ENCODE data around the gene FLT3.

The FLT3 gene

GRCh38 chr13:27981006-27981708, 119.2 kb downstream of the FLT3 start:
- DNase-seq (ENCODE audit: low read depth), result no peak
- H3K4me3 ChIP-seq (ENCODE audit: low read depth, low read length), result no peak overlapping the region
- TF ChIP-seq CTCF (IDR thresholded peaks at IDR 0.05; ENCODE audit: low read depth, low read length) (no peak), POLR2A (IDR thresholded peaks at IDR 0.05; ENCODE audit: extremely low read depth, insufficient read length) (no peak), MAX (IDR thresholded peaks at IDR 0.05; ENCODE audit: low read depth, low read length) (no peak), MYC (IDR thresholded peaks at IDR 0.05; ENCODE audit: low read depth, low read length) (no peak)

GRCh38 chr13:27980280-27980998, 119.9 kb downstream of the FLT3 start:
- H3K4me3 ChIP-seq (ENCODE audit: low read depth, low read length), result no peak overlapping the region
- no peak for TF ChIP-seq MYC (IDR thresholded peaks at IDR 0.05; ENCODE audit: low read depth, low read length)
- TF ChIP-seq MAX (IDR thresholded peaks at IDR 0.05; ENCODE audit: low read depth, low read length), result no peak
- no peak for TF ChIP-seq POLR2A (IDR thresholded peaks at IDR 0.05; ENCODE audit: extremely low read depth, insufficient read length)
- no peak for TF ChIP-seq CTCF (IDR thresholded peaks at IDR 0.05; ENCODE audit: low read depth, low read length)
- DNase-seq (ENCODE audit: low read depth), result no peak

GRCh38 chr13:27979765-27980279, 120.6 kb downstream of the FLT3 start:
- no peak overlapping the region for H3K4me3 ChIP-seq (ENCODE audit: low read depth, low read length)
- TF ChIP-seq POLR2A (IDR thresholded peaks at IDR 0.05; ENCODE audit: extremely low read depth, insufficient read length) (no peak), CTCF (IDR thresholded peaks at IDR 0.05; ENCODE audit: low read depth, low read length) (no peak), MYC (IDR thresholded peaks at IDR 0.05; ENCODE audit: low read depth, low read length) (no peak), MAX (IDR thresholded peaks at IDR 0.05; ENCODE audit: low read depth, low read length) (no peak)
- DNase-seq (ENCODE audit: low read depth), result no peak

- no peak for DNase-seq (ENCODE audit: low read depth)
- no peak overlapping the region for H3K4me3 ChIP-seq (ENCODE audit: low read depth, low read length)
- no peak for TF ChIP-seq MYC (IDR thresholded peaks at IDR 0.05; ENCODE audit: low read depth, low read length)
- TF ChIP-seq CTCF (IDR thresholded peaks at IDR 0.05; ENCODE audit: low read depth, low read length), result no peak
- no peak for TF ChIP-seq POLR2A (IDR thresholded peaks at IDR 0.05; ENCODE audit: extremely low read depth, insufficient read length)
- TF ChIP-seq MAX (IDR thresholded peaks at IDR 0.05; ENCODE audit: low read depth, low read length), result no peak
Measured at GRCh38 chr13:27979001-27979643, 121.3 kb downstream of the FLT3 start.

- no peak for DNase-seq (ENCODE audit: low read depth)
- no peak for TF ChIP-seq POLR2A (IDR thresholded peaks at IDR 0.05; ENCODE audit: extremely low read depth, insufficient read length)
- TF ChIP-seq MAX (IDR thresholded peaks at IDR 0.05; ENCODE audit: low read depth, low read length), result no peak
- TF ChIP-seq MYC (IDR thresholded peaks at IDR 0.05; ENCODE audit: low read depth, low read length), result no peak
- TF ChIP-seq CTCF (IDR thresholded peaks at IDR 0.05; ENCODE audit: low read depth, low read length), result no peak
- H3K4me3 ChIP-seq (ENCODE audit: low read depth, low read length), result no peak overlapping the region
Measured at GRCh38 chr13:27978301-27978968, 121.9 kb downstream of the FLT3 start.
